ENCODE results near the gene BMP2K. TPM values are rescaled to one million over a fixed set of nuclear protein-coding genes. Genes with fewer than 3 reads are reported as not detected.
"Not testable (repeated sequence)": the region's sequence is repeated elsewhere in the genome, so short reads cannot be mapped to it uniquely, and the experiment has no call there.

Gene BMP2K
- total and polyA plus RNA-seq, 5 donors: 12.1 to 62.7 (median 52.7) TPM

- H3K27ac ChIP-seq (ENCODE audit: low read length); H3K27me3 ChIP-seq (ENCODE audit: control insufficient read depth, insufficient read depth); DNase-seq; intact Hi-C loops (cut with DNase I); ATAC-seq; H3K9me3 ChIP-seq (ENCODE audit: control insufficient read depth, low read length); H3K4me1 ChIP-seq (ENCODE audit: control insufficient read depth, insufficient read depth, low read length); H3K4me3 ChIP-seq (ENCODE audit: low read length): not testable (repeated sequence)
- 98% methylated on average over 4 of the region's 5 CpGs for WGBS
Observed at GRCh38 chr4:78795594-78796416, 19.7 kb downstream of the BMP2K start.

- ATAC-seq: no peak
- intact Hi-C loops (cut with DNase I): no loop called here
- Histone ChIP-seq H3K9me3 (ENCODE audit: control insufficient read depth, low read length) (no peaks in the 10 kb centered on the region), H3K4me1 (ENCODE audit: control insufficient read depth, insufficient read depth, low read length) (no peaks in the 10 kb centered on the region), H3K4me3 (ENCODE audit: low read length) (no peak overlapping the region), H3K27ac (ENCODE audit: low read length) (no peak overlapping the region), H3K27me3 (ENCODE audit: control insufficient read depth, insufficient read depth) (no peaks in the 10 kb centered on the region)
- DNase-seq: no peak
- 91% methylated on average over 2 of the region's 2 CpGs for WGBS
Observed at GRCh38 chr4:78796526-78796925, 20.4 kb downstream of the BMP2K start.

GRCh38 chr4:78797777-78798284 lies 21.7 kb downstream of the BMP2K start:
- intact Hi-C loops (cut with DNase I): no loop called here
- no peaks in the 10 kb centered on the region for H3K27me3 ChIP-seq (ENCODE audit: control insufficient read depth, insufficient read depth)
- 97% methylated on average over 4 of the region's 4 CpGs for WGBS
- no peak overlapping the region for H3K27ac ChIP-seq (ENCODE audit: low read length)
- no peak for ATAC-seq
- no peaks in the 10 kb centered on the region for H3K4me1 ChIP-seq (ENCODE audit: control insufficient read depth, insufficient read depth, low read length)
- no peak overlapping the region for H3K4me3 ChIP-seq (ENCODE audit: low read length)
- no peak for DNase-seq
- no peaks in the 10 kb centered on the region for H3K9me3 ChIP-seq (ENCODE audit: control insufficient read depth, low read length)

GRCh38 chr4:78799551-78800495 lies 23.7 kb downstream of the BMP2K start:
- intact Hi-C loops (cut with DNase I): no loop called here
- Histone ChIP-seq H3K9me3 (ENCODE audit: control insufficient read depth, low read length) (no peaks in the 10 kb centered on the region), H3K27me3 (ENCODE audit: control insufficient read depth, insufficient read depth) (no peaks in the 10 kb centered on the region)

GRCh38 chr4:78800965-78801364 lies 24.8 kb downstream of the BMP2K start:
- Histone ChIP-seq H3K27me3 (ENCODE audit: control insufficient read depth, insufficient read depth) (no peaks in the 10 kb centered on the region), H3K4me3 (ENCODE audit: low read length) (no peak overlapping the region), H3K27ac (ENCODE audit: low read length) (no peak overlapping the region), H3K4me1 (ENCODE audit: control insufficient read depth, insufficient read depth, low read length) (no peaks in the 10 kb centered on the region), H3K9me3 (ENCODE audit: control insufficient read depth, low read length) (no peaks in the 10 kb centered on the region)
- DNase-seq (no peak), ATAC-seq (no peak)
- intact Hi-C loops (cut with DNase I): no loop called here

More at GRCh38 chr4:78799551-78800495, 23.7 kb downstream of the BMP2K start:
- DNase-seq: no peak
- H3K27ac ChIP-seq (ENCODE audit: low read length): no peak overlapping the region
- no peaks in the 10 kb centered on the region for H3K4me1 ChIP-seq (ENCODE audit: control insufficient read depth, insufficient read depth, low read length)
- H3K4me3 ChIP-seq (ENCODE audit: low read length): no peak overlapping the region
- WGBS: 95% methylated on average over 5 of the region's 5 CpGs
- ATAC-seq: peak in 1 of 2 donors; percentile 11

GRCh38 chr4:78803983-78804382 lies 27.8 kb downstream of the BMP2K start:
- no peaks in the 10 kb centered on the region for H3K27me3 ChIP-seq (ENCODE audit: control insufficient read depth, insufficient read depth)
- no peaks in the 10 kb centered on the region for H3K9me3 ChIP-seq (ENCODE audit: control insufficient read depth, low read length)
- no peak overlapping the region for H3K27ac ChIP-seq (ENCODE audit: low read length)
- WGBS: 77% methylated on average over 1 of the region's 1 CpG
- H3K4me3 ChIP-seq (ENCODE audit: low read length): no peak overlapping the region
- ATAC-seq (no peak), DNase-seq (no peak)
- no peaks in the 10 kb centered on the region for H3K4me1 ChIP-seq (ENCODE audit: control insufficient read depth, insufficient read depth, low read length)
- intact Hi-C loops (cut with DNase I): no loop called here

- DNase-seq (no peak), ATAC-seq (no peak)
- Histone ChIP-seq H3K4me1 (ENCODE audit: control insufficient read depth, insufficient read depth, low read length) (peaks cover 3% of the 10 kb centered on the region), H3K9me3 (ENCODE audit: control insufficient read depth, low read length) (no peaks in the 10 kb centered on the region), H3K27ac (ENCODE audit: low read length) (no peak overlapping the region), H3K4me3 (ENCODE audit: low read length) (no peak overlapping the region), H3K27me3 (ENCODE audit: control insufficient read depth, insufficient read depth) (no peaks in the 10 kb centered on the region)
- intact Hi-C loops (cut with DNase I): no loop called here
- 93% methylated on average over 6 of the region's 6 CpGs for WGBS
Observed at GRCh38 chr4:78806943-78807460, 30.9 kb downstream of the BMP2K start.

GRCh38 chr4:78809295-78809694 lies 33.1 kb downstream of the BMP2K start:
- WGBS: 66% methylated on average over 2 of the region's 2 CpGs
- DNase-seq: no peak
- intact Hi-C loops (cut with DNase I): no loop called here

GRCh38 chr4:78809928-78810835 lies 34.0 kb downstream of the BMP2K start:
- H3K4me3 ChIP-seq (ENCODE audit: low read length): no peak overlapping the region
- H3K9me3 ChIP-seq (ENCODE audit: control insufficient read depth, low read length): no peaks in the 10 kb centered on the region
- 79% methylated on average over 7 of the region's 7 CpGs for WGBS
- ATAC-seq: no peak
- no peak for DNase-seq
- H3K27me3 ChIP-seq (ENCODE audit: control insufficient read depth, insufficient read depth): no peaks in the 10 kb centered on the region
- H3K27ac ChIP-seq (ENCODE audit: low read length): no peak overlapping the region
- intact Hi-C loops (cut with DNase I): no loop called here
- peaks cover 4% of the 10 kb centered on the region for H3K4me1 ChIP-seq (ENCODE audit: control insufficient read depth, insufficient read depth, low read length)

More at GRCh38 chr4:78809295-78809694, 33.1 kb downstream of the BMP2K start:
- Histone ChIP-seq H3K27me3 (ENCODE audit: control insufficient read depth, insufficient read depth) (no peaks in the 10 kb centered on the region), H3K4me3 (ENCODE audit: low read length) (no peak overlapping the region), H3K4me1 (ENCODE audit: control insufficient read depth, insufficient read depth, low read length) (peaks cover 4% of the 10 kb centered on the region), H3K9me3 (ENCODE audit: control insufficient read depth, low read length) (no peaks in the 10 kb centered on the region), H3K27ac (ENCODE audit: low read length) (no peak overlapping the region)
- ATAC-seq: no peak

GRCh38 chr4:78811034-78811433 lies 34.9 kb downstream of the BMP2K start:
- Histone ChIP-seq H3K4me3 (ENCODE audit: low read length) (no peak overlapping the region), H3K9me3 (ENCODE audit: control insufficient read depth, low read length) (no peaks in the 10 kb centered on the region), H3K4me1 (ENCODE audit: control insufficient read depth, insufficient read depth, low read length) (peaks cover 4% of the 10 kb centered on the region), H3K27ac (ENCODE audit: low read length) (no peak overlapping the region), H3K27me3 (ENCODE audit: control insufficient read depth, insufficient read depth) (no peaks in the 10 kb centered on the region)
- intact Hi-C loops (cut with DNase I): no loop called here
- ATAC-seq (no peak), DNase-seq (no peak)
- 79% methylated on average over 2 of the region's 2 CpGs for WGBS
